A549 treated with AZD9567 at 1 μM for 4 hours (cell line): ENCODE measurements around the gene GOLGA6L10. TPM values are rescaled to one million over a fixed set of nuclear protein-coding genes. Genes with fewer than 3 reads are reported as not detected.

Experiments used
- total RNA-seq: library from RNA; stranded (reverse); fragments of 200-300 nt; extraction: Qiagen RNA extraction; gene quantifications from 5 replicates; pipeline ENCODE4 v1.2.3, GENCODE V29; 2022; ENCODE audit not compliant: insufficient read depth

Gene GOLGA6L10, protein sequence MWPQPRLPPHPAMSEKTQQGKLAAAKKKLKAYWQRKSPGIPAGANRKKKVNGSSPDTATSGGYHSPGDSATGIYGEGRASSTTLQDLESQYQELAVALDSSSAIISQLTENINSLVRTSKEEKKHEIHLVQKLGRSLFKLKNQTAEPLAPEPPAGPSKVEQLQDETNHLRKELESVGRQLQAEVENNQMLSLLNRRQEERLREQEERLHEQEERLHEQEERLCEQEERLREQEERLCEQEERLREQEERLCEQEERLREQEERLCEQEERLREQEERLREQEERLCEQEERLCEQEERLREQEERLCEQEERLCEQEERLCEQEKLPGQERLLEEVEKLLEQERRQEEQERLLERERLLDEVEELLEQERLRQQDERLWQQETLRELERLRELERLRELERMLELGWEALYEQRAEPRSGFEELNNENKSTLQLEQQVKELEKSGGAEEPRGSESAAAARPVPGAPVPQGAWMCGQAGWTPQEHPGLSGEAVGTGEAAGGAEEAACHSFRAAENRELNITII
- 0.57 to 0.86 TPM (median 0.65 TPM) in 4 of 5 replicates, not detected in the other for total RNA-seq

DNA sequence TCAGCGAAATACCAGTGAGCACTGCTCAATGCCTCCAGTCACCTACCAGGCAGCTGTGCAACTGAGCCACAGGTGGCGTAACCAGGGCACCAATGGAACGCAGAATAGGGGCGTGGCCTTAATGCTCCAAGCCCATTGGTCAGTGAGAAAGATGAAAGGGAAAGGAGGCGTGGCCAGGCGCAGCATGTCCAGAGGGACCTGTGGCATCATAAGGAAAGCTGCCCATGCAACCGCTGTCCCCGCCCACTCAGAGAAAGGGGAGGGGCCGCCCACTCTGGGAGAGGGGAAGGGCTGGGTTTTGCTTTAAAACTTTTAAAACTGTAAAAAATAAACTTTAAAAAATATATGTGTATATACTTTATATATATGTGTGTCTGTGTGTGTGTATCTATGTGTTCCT lies at the start of gene GOLGA6L10:
Gene GOLGA6L10 (minus strand): TSS at position 101 of the 400 bp plus-strand sequence. CDS start 100 bp downstream, at position 1.

Other genes starting within 250 kb of the GOLGA6L10 start
- gene EFL1, start 86.7 kb downstream of the GOLGA6L10 start, total RNA-seq, result 24.0 to 30.4 TPM (median 26.3 TPM) in 5 replicates
- gene SAXO2, start 86.7 kb downstream of the GOLGA6L10 start, total RNA-seq, result 2.4 to 7.7 TPM (median 2.7 TPM) in 5 replicates
- 0.78 to 3.0 TPM (median 2.7 TPM) in 5 replicates for gene GOLGA6L9, start 80.3 kb upstream of the GOLGA6L10 start, total RNA-seq
- 3,244 to 4,146 TPM (median 4,060 TPM) in 5 replicates for gene RPS17, start 191.0 kb upstream of the GOLGA6L10 start, total RNA-seq